GM10248 (cell line): Measurements from ENCODE around the gene MKNK2.

Experiments used
- CTCF ChIA-PET: fragments of 300-600 bp; sonication (Branson Sonifier 250); formaldehyde crosslinking; extraction: SDS; loops from one replicate; lab custom pipeline; 2021; ENCODE audit warnings: antibody characterized with exemption; lab: Yijun Ruan, JAX
- POLR2A ChIA-PET: fragments of 350-650 bp; sonication (Branson Sonifier 250); formaldehyde crosslinking; extraction: SDS; loops from one replicate; lab custom pipeline; 2020; ENCODE audit warnings: antibody characterized with exemption; lab: Yijun Ruan, JAX
- DNase-seq: peaks from one replicate; pipeline ENCODE4 v3.0.0; 2012; ENCODE audit errors: extremely low spot score
- CTCF ChIP-seq: IDR thresholded peaks from 2 replicates; pipeline ENCODE4 v1.5.1; 2012; ENCODE audit warnings: mild to moderate bottlenecking, low read depth; ENCODE audit errors: extremely low read depth, missing control alignments, control extremely low read depth

MKNK2 gene

GRCh38 chr19:2041433-2041682 is 9.7 kb downstream of the MKNK2 start:
- DNase-seq, result no peak
- CTCF ChIA-PET, result interaction anchor here (1.1 to 3.4 kb wide), 2 partner anchors 29 to 115 kb away, joined by 3 to 9 read pairs; no protein-coding TSS in a partner anchor
- no peak for TF ChIP-seq CTCF
- POLR2A ChIA-PET, result no interaction called here

- DNase-seq, result no peak
- POLR2A ChIA-PET, result interaction anchor here (1.2 kb wide), 1 partner anchor 12 kb away, joined by 5 read pairs; no protein-coding TSS in a partner anchor
- no peak for TF ChIP-seq CTCF
- CTCF ChIA-PET, result interaction anchor here (0.8 to 3.6 kb wide), 5 partner anchors 11 to 115 kb away, joined by 3 to 14 read pairs (median 4); no protein-coding TSS in a partner anchor
Observed at GRCh38 chr19:2040647-2041432, 10.2 kb downstream of the MKNK2 start.

DNA sequence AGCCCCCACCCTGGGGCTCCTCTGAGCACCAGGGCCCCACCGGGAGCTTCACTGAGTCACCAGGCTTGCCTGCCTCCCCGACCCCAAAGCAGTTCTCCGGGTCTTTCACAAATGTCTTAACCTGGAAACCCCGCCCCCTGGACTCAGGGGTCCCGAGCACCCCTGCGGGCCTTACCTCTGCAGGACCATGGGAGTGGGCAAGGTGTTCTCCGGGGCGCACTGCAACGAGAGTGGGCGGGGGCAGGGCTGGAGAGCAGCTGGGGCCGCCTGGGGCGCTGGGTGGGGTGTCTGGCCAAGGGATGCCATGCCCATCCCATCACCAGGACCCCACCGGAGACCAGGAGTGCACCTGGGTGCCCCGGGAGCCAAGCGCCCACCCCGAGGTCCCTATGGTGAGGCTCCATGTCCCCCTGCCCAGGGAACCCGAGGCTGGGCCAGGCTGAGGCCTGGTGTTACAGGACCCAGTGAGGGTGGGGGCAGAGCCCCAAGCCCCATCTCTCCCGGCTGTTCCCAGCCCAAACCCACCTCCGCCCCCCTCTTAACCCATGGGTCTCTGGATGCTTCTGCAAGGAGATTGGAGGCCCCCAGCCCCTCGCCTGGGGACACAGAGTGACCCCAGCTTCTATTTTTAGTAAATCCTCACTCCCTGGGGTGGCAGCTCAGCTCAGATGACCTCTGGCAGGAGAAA is 10.9 kb downstream of the MKNK2 start:
- POLR2A ChIA-PET, result interaction anchor here (0.6 to 1.2 kb wide), 4 partner anchors 9 to 141 kb away, joined by 3 to 5 read pairs (median 4); no protein-coding TSS in a partner anchor
- CTCF ChIA-PET, result interaction anchor here (0.8 to 3.6 kb wide), 4 partner anchors 11 to 50 kb away, joined by 3 to 14 read pairs (median 6); no protein-coding TSS in a partner anchor
- no peak for DNase-seq
- no peak for TF ChIP-seq CTCF

DNA sequence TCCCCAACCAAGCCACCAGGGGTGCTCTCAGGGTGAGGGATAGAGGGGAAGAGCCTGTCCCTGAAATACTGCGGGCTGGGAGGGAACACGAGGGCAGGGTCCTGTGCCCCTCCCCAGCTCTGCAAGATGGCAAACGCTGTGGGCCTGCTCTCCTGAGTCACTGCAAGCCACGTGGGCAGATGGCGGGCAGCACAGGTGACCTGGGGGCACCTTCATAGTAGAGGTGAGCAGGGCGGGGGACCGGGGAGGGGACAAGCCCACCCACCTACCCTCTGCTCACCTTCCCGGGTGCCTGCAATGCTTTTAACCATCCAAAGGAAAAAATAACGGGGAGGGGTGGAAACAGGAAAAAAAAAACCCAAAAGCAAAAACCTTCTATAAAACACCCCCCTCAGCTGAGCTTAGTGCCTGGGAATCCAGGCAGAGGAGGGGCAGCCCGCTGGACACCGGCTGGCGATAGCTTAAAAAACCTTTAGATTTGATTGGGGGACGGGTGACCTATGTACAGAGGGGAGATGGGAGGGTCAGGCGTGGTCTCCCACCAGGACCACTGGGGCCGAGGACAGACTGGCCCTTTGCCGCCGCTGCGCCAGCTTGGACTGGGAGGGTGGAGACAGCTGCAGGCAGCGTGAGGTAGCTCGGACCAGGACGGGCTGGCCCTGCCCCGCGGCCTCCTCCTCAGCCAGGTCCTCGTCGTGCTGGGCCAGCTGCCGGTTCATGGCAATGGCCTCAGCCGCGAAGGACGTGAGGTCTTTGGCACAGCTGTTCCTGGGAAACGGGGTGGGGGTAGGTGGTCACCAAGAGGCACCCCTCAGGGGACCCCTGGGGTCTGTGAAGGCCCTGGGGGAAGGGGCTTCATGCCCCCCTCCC is 11.7 kb downstream of the MKNK2 start:
- DNase-seq, result no peak
- POLR2A ChIA-PET, result interaction anchor here (0.5 to 2.2 kb wide), 8 partner anchors 10 to 566 kb away, joined by 3 to 8 read pairs (median 4); no protein-coding TSS in a partner anchor
- CTCF ChIA-PET, result interaction anchor here (3.6 kb wide), 1 partner anchor 19 kb away, joined by 14 read pairs; no protein-coding TSS in a partner anchor
- no peak for TF ChIP-seq CTCF

DNA sequence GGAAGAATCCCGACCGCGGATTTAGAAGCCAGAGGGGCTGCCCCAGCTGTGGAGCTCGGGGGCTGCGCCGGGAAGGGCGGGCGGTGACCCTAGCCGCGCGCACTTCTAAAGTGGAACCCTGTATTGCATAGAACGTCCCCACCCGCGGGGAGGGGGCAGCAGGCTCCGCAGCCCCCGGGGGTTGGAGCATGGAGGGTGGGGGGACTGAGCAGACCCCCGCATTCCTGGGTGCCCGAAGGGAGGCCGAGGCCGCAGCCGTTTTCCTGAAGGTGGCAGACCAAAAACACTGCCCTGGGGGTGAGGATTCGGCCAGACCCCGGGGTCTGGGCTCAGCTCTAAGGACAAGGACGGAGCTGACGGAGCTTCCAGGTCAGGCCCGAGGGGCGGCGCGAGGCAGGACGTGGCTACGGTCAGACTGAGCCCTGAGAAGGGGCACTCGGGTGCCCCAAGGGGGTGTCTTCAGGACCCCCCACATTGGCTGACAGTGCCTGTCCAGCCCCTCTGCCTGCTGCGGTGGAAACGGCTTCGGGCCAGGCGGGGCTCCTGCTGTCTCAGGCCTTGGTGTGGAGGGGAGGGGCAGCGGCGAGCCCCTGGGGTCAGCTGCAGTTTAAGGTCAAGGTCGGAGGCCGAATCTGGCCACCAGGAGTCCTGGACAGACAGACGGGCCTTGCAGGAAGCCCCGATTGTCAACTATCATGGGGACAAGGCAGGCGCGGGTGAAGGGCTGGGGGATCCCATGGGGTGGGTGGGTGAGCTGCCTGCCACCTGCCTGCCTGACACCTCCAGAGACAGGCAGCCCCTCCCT is 12.6 kb downstream of the MKNK2 start:
- ChIA-PET CTCF (interaction anchor here (3.6 kb wide), 1 partner anchor 18 kb away, joined by 14 read pairs; no protein-coding TSS in a partner anchor), POLR2A (interaction anchor here (0.5 to 2.2 kb wide), 4 partner anchors 11 to 567 kb away, joined by 3 to 8 read pairs (median 5); no protein-coding TSS in a partner anchor)
- no peak for TF ChIP-seq CTCF
- DNase-seq, result no peak
